Heart left ventricle (tissue), 16 donors: ENCODE results near the gene OVOL2. TPM values are rescaled to one million over a fixed set of nuclear protein-coding genes. Genes with fewer than 3 reads are reported as not detected.

Experiments
- ATAC-seq, 4 donors: fragments of 200-7000 bp; cut with Tn5 transposase; one replicate each; pipeline ENCODE4 v1.9.1; 2020 to 2022; ENCODE audit warnings: moderate library complexity in 4 of 4, mild to moderate bottlenecking in 3 of 4, moderate number of reproducible peaks in 1 of 4
- DNase-seq, 5 donors: peaks; one replicate each; pipeline ENCODE4 v3.0.0-alpha.2; 2020
- H3K27ac ChIP-seq, 12 donors: fragments of 200-600 bp; sonication (generic) in 4 of 12; one replicate each; pipeline versions ENCODE4 v1.5.0 to v1.8.0; 2016 to 2022; ENCODE audit warnings: mild to moderate bottlenecking in 2 of 12
- H3K27me3 ChIP-seq, 9 donors: fragments of 200-600 bp; sonication (generic) in 2 of 9; one replicate each; pipeline versions ENCODE4 v1.5.1 to v1.8.0; 2016 to 2022; ENCODE audit warnings: mild to moderate bottlenecking in 3 of 9
- H3K36me3 ChIP-seq, 9 donors: fragments of 200-600 bp; sonication (generic) in 2 of 9; one replicate each; pipeline versions ENCODE4 v1.5.0 to v1.8.0; 2018 to 2022; ENCODE audit warnings: mild to moderate bottlenecking in 2 of 9
- H3K4me1 ChIP-seq, 12 donors: fragments of 200-600 bp; sonication (generic) in 4 of 12; one replicate each; pipeline versions ENCODE4 v1.5.0 to v1.8.0; 2016 to 2022; ENCODE audit warnings: mild to moderate bottlenecking in 3 of 12
- H3K4me3 ChIP-seq, 12 donors: fragments of 200-600 bp; sonication (generic) in 4 of 12; one replicate each; pipeline versions ENCODE4 v1.5.0 to v1.8.0; 2017 to 2022; ENCODE audit warnings: mild to moderate bottlenecking in 9 of 12, moderate library complexity in 4 of 12
- H3K9me3 ChIP-seq, 12 donors: fragments of 200-600 bp; sonication (generic) in 4 of 12; one replicate each; pipeline versions ENCODE4 v1.5.0 to v1.8.0; 2016 to 2022; ENCODE audit warnings: mild to moderate bottlenecking in 1 of 12
- CTCF ChIP-seq, 12 donors: fragments of 200-600 bp; sonication (generic) in 4 of 12; IDR thresholded peaks; one replicate each; pipeline versions ENCODE4 v1.5.0 to v1.8.0; 2018 to 2022; ENCODE audit warnings: antibody characterized with exemption in 12 of 12, mild to moderate bottlenecking in 5 of 12
- POLR2A ChIP-seq, 2 donors: fragments of 450-650 bp; IDR thresholded peaks; one replicate each; pipeline ENCODE4 v1.6.1; 2017; ENCODE audit warnings: antibody characterized with exemption in 2 of 2, mild to moderate bottlenecking in 2 of 2, moderate library complexity in 2 of 2
- WGBS, 4 donors: extraction: QIAGEN DNeasy Blood & Tissue Kit in 2 of 4; methylation state at CpG; one replicate each; pipeline versions ENCODE4 v1.1.5 to v1.1.7; 2013 to 2018; 5-methylcytosine and 5-hydroxymethylcytosine counted together
- intact Hi-C, 10 donors: fragments of 100-400 bp; cut with DNase I; formaldehyde crosslinking; loops; one replicate each; pipeline versions ENCODE4 v1.11.1 to v1.14.2; 2022
- polyA plus RNA-seq, 2 donors: library from polyadenylated mRNA; stranded (reverse); fragments of 200-250 nt; gene quantifications; one replicate each; pipeline ENCODE4 v1.2.3, GENCODE V29; 2013
- total RNA-seq, 9 donors: library from RNA; depleted of rRNA in 2 of 9; stranded (reverse); fragments of >200 nt in 2 of 9; fragmentation: NEBNext Ultra II Directional in 3 of 9; extraction: Animal tissue kit (Norgen Biotek cat#: 25700) in 3 of 9; gene quantifications; one replicate each; pipeline versions ENCODE4 v1.1.0 to v1.2.4, GENCODE V29; 2016 to 2023
- donor health status: ischemic (EF 13 %, LVEDD 7.1; RV severe dilation, severe dysfunction).
- donor health status: healthy with polysubstance abuse.
- donor health status: DM: no; HTN: yes; CAD: no.
- donor health status: DM: no; HTN: no; CAD: no.
- donor health status: ischemic (EF 25% LVEDD 6.9; RV normal size, moderate dysfunction).
- donor health status: ischemic (EF 25% LVEDD 5.7; RV mildly dilated, moderate dysfunction).
- donor health status: healthy.
- donor health status: DM: yes; HTN: yes; CAD: no.
- donor health status: ischemic (EF 35%, LVEDD 5.7; RV mildly dilated, moderate dysfunction).
- donor health status: nonischemic (EF 11% LVEDD 7.7; RV severe dilation, severe dysfunction).
- donor health status: DM: yes; HTN: yes; CAD: no.
- donor health status: PGD.
- donor health status: ischemic (EF 29% LVEDD 5.4; RV normal size, mild dysfunction).
- donor health status: nonischemic (EF 23%, LVEDD 6.1; RV moderate dilation, normal function).

Gene OVOL2
- total and polyA plus RNA-seq, 11 donors = not detected

GRCh38 chr20:18050628-18051027, 7.1 kb downstream of the OVOL2 start:
- H3K4me3 ChIP-seq = no peak overlapping the region
- H3K36me3 ChIP-seq = no peaks in the 10 kb centered on the region
- no peak for ATAC-seq
- no peak for DNase-seq
- WGBS, 4 donors = 33 to 62% (median 53%) methylated on average over 1 of the region's 1 CpG
- no peak overlapping the region for H3K27ac ChIP-seq
- intact Hi-C loops = no loop called here
- H3K4me1 ChIP-seq = no peaks in the 10 kb centered on the region
- no peaks in the 10 kb centered on the region for H3K9me3 ChIP-seq
- TF ChIP-seq CTCF (IDR thresholded peaks at IDR 0.05) = no peak
- no peak for TF ChIP-seq POLR2A (IDR thresholded peaks at IDR 0.05)
- H3K27me3 ChIP-seq = peaks cover 5 to 54% (median 20%) of the 10 kb centered on the region in 9 donors

- intact Hi-C loops = no loop called here
- H3K4me1 ChIP-seq = no peaks in the 10 kb centered on the region
- no peaks in the 10 kb centered on the region for H3K36me3 ChIP-seq
- no peak for DNase-seq
- peaks cover 0 to 41% (median 5%) of the 10 kb centered on the region in 9 donors for H3K27me3 ChIP-seq
- peaks cover 0 to 8% (median 0%) of the 10 kb centered on the region in 12 donors for H3K9me3 ChIP-seq
- H3K27ac ChIP-seq = no peak overlapping the region
- WGBS, 4 donors = 84 to 89% (median 87%) methylated on average over 5 of the region's 5 CpGs
- no peak for ATAC-seq
- TF ChIP-seq CTCF (IDR thresholded peaks at IDR 0.05) = no peak
- no peak for TF ChIP-seq POLR2A (IDR thresholded peaks at IDR 0.05)
- no peak overlapping the region for H3K4me3 ChIP-seq
Measured at GRCh38 chr20:18048176-18048575, 9.5 kb downstream of the OVOL2 start.

GRCh38 chr20:18046535-18046934, 11.2 kb downstream of the OVOL2 start:
- Histone ChIP-seq H3K4me1 (no peaks in the 10 kb centered on the region), H3K36me3 (no peaks in the 10 kb centered on the region), H3K27me3 (peaks cover 0 to 27% (median 0%) of the 10 kb centered on the region in 9 donors), H3K9me3 (peaks cover 0 to 10% (median 0%) of the 10 kb centered on the region in 12 donors), H3K4me3 (no peak overlapping the region), H3K27ac (no peak overlapping the region)
- TF ChIP-seq CTCF (IDR thresholded peaks at IDR 0.05) (no peak), POLR2A (IDR thresholded peaks at IDR 0.05) (no peak)
- DNase-seq (no peak), ATAC-seq (no peak)
- intact Hi-C loops = no loop called here
- WGBS, 4 donors = 77 to 88% (median 80%) methylated on average over 4 of the region's 4 CpGs

GRCh38 chr20:18042229-18042628, 15.5 kb downstream of the OVOL2 start:
- peaks cover 0 to 50% (median 0%) of the 10 kb centered on the region in 9 donors for H3K27me3 ChIP-seq
- ATAC-seq (no peak), DNase-seq (no peak)
- no peak overlapping the region for H3K4me3 ChIP-seq
- no peaks in the 10 kb centered on the region for H3K4me1 ChIP-seq
- 58 to 62% (median 58%) methylated on average over 9 of the region's 9 CpGs for WGBS, 4 donors
- TF ChIP-seq CTCF (IDR thresholded peaks at IDR 0.05) (no peak), POLR2A (IDR thresholded peaks at IDR 0.05) (no peak)
- H3K27ac ChIP-seq = no peak overlapping the region
- H3K9me3 ChIP-seq = peaks cover 0 to 10% (median 0%) of the 10 kb centered on the region in 12 donors
- H3K36me3 ChIP-seq = no peaks in the 10 kb centered on the region
- intact Hi-C loops = no loop called here
